Urinary bladder (tissue), 4 donors: ENCODE data around the gene ENTPD6. TPM values are rescaled to one million over a fixed set of nuclear protein-coding genes. Genes with fewer than 3 reads are reported as not detected.
"Not testable (repeated sequence)": the region's sequence is repeated elsewhere in the genome, so short reads cannot be mapped to it uniquely, and the experiment has no call there.

Experiments used
- DNase-seq: peaks from one replicate; pipeline ENCODE4 v3.0.0-alpha.2; 2015; ENCODE audit errors: extremely low spot score
- H3K27ac ChIP-seq: one replicate; pipeline ENCODE4 v1.5.1; 2013; ENCODE audit warnings: low read depth, mild to moderate bottlenecking, moderate library complexity
- H3K36me3 ChIP-seq: one replicate; pipeline ENCODE4 v1.6.1; 2013; ENCODE audit warnings: mild to moderate bottlenecking, moderate library complexity; ENCODE audit not compliant: insufficient read depth
- H3K4me1 ChIP-seq: one replicate; pipeline ENCODE4 v1.6.1; 2013; ENCODE audit warnings: mild to moderate bottlenecking, moderate library complexity; ENCODE audit not compliant: insufficient read depth
- H3K4me3 ChIP-seq: one replicate; pipeline ENCODE4 v1.5.1; 2013; ENCODE audit warnings: low read depth, low read length
- WGBS: extraction: QIAGEN DNeasy Blood & Tissue Kit; methylation state at CpG from one replicate; pipeline ENCODE4 v1.1.7; 2013; 5-methylcytosine and 5-hydroxymethylcytosine counted together
- polyA plus RNA-seq: library from polyadenylated mRNA; stranded (reverse); fragments of 200-250 nt; gene quantifications from one replicate; pipeline ENCODE4 v1.2.3, GENCODE V29; 2013
- total RNA-seq: library from RNA; depleted of rRNA; stranded (reverse); fragments of >200 nt; gene quantifications from one replicate; pipeline ENCODE4 v1.2.3, GENCODE V29; 2014
- donor health status: healthy with polysubstance abuse.
- donor health status: healthy.

Gene ENTPD6
- total and polyA plus RNA-seq, 2 donors: 19.2 to 45.4 TPM

DNA sequence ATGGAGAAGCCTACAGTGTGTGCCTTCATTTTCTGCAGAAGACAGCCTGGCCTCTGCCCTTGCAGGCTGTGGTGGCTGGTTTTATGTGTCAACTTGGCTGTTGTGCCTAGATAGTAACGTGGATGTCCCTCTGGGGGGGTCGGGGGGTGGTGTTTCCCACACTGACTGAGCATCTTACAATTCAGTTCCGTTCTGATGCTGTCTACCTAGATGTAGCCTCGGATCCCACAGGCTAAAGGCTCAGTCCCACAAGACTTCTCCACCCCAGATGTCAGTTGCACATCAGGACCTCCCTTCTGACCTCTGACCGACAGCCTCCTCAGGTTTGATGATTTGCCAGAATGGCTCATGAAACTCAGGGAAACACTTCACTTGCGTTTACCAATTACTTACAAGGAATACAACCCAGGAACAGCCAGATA is 56.7 kb downstream of the ENTPD6 start:
- Histone ChIP-seq H3K36me3 (no peaks in the 10 kb centered on the region), H3K27ac (no peak overlapping the region), H3K4me3 (no peak overlapping the region), H3K4me1 (no peaks in the 10 kb centered on the region)
- no peak for DNase-seq
- WGBS: 61% methylated on average over 6 of the region's 6 CpGs

DNA sequence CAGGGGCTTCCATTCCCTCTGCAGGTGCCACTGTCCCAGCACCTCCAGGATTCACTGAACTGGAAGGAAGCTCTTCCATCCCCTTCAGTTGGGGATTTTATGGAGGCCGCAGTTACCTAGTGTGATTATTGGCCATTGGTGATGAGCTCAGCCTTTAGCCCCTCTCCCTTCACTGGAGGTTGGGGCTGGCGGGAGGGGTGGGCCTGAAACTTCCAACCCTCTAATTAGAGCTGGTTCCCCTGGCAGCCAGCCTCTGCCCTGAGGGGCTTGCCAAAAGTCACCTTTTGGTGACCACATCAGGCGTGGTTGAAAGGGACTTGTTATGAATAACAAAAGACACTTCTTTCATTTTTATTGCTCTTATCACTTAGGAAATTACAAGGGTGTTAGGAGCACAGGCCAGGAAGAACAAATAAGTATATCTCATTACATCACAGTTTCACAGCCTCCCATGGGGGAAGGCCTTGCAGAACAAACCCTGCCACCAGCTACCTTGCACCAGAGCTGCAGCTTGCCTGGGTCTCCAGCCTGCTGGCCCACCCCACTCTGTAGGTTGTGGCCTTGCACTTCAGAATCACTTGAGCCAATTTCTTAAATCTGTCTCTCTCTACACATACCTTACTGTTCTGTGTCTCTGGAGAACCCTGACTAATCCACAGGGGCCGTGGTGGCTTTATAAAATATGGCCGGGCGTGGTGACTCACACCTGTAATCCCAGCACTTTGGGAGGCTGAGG is 57.3 kb downstream of the ENTPD6 start:
- H3K36me3 ChIP-seq: no peaks in the 10 kb centered on the region
- H3K27ac ChIP-seq: no peak overlapping the region
- no peak overlapping the region for H3K4me3 ChIP-seq
- no peak for DNase-seq
- H3K4me1 ChIP-seq: no peaks in the 10 kb centered on the region
- 87% methylated on average over 6 of the region's 6 CpGs for WGBS

DNA sequence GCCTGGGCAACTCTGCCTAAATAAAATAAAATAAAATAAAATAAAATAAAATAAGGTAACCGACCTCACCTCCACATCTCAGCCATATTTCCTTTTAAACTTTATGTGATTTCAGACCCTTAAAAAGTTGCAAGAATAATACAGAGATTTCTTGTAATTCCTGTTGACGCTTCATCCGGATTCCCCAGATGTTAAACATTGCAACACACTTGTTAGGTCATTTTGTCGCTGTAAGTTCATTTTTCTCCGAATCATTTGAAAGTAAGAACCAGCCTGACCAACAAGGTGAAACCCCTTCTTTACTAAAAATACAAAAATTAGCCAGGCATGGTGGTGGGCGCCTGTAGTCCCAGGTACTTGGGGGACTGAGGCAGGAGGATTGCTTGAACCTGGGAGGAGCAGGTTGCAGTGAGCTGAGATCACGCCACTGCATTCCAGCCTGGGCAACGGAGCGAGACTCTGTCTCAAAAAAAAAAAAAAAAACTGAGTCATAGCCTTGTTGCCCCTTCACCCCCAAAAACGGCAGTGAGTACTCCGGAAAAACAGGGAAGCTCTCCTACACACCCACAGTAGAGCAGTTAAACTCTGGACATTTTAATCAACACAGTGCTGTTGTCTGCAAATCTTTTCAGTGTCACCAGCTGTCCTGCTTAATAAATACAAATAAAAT is 58.2 kb downstream of the ENTPD6 start:
- no peaks in the 10 kb centered on the region for H3K36me3 ChIP-seq
- no peak for DNase-seq
- H3K27ac ChIP-seq: no peak overlapping the region
- no peaks in the 10 kb centered on the region for H3K4me1 ChIP-seq
- WGBS: 74% methylated on average over 11 of the region's 11 CpGs
- no peak overlapping the region for H3K4me3 ChIP-seq

DNA sequence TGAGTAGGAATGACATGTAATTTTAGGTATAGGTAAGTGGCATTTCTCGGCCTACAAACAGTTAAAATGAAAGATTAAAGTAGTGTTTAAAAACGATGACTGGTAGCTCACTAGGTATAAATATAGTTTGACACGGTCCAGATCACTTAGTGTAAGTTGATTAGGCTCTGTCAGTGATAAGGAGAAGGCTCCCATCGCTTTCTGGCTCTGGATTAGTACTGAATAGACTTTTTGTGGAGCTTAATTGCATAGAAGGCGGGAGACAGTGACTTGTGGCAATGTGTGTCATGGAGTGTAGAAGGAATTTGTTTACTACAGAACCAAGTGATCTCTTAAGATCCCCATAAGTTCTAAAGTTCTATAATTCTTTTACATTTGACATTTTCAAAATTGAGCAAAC is 59.1 kb downstream of the ENTPD6 start:
- Histone ChIP-seq H3K27ac (no peak overlapping the region), H3K4me3 (no peak overlapping the region), H3K4me1 (no peaks in the 10 kb centered on the region), H3K36me3 (no peaks in the 10 kb centered on the region)
- WGBS: 54% methylated on average over 5 of the region's 5 CpGs
- no peak for DNase-seq

DNA sequence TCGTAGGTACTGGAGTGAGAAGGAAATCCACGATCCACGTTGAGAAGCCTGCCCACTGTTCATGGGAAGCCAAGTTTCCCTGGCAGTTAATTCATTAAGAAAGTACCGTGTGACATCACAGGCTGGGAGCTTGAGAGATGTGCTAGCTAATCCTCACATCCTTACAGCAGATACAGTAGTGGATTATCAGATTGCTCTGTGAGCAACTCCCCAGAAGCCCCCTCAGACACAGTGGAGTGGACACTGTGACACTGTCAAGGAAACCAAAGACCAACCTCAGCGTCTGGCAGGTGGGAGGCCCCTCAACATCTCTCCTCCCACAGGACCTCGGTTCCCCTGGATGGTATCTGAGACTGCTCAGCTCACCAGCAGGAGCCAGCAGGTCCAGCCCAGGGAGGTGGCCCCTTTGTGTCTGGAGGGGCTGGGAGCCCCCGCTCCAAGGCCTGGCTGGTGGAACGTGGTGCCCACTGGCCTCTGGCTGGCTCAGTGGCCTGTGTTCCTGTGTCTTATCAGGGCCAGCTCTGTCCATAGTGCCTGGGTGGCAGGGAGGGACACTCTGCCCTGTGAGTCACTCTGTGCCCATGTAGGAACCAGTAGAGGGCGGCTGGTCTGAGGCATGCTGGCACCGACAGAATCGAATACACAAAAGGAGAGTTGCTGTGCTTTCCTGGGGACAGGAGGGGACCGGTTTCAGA is 59.6 kb downstream of the ENTPD6 start:
- DNase-seq: no peak

DNA sequence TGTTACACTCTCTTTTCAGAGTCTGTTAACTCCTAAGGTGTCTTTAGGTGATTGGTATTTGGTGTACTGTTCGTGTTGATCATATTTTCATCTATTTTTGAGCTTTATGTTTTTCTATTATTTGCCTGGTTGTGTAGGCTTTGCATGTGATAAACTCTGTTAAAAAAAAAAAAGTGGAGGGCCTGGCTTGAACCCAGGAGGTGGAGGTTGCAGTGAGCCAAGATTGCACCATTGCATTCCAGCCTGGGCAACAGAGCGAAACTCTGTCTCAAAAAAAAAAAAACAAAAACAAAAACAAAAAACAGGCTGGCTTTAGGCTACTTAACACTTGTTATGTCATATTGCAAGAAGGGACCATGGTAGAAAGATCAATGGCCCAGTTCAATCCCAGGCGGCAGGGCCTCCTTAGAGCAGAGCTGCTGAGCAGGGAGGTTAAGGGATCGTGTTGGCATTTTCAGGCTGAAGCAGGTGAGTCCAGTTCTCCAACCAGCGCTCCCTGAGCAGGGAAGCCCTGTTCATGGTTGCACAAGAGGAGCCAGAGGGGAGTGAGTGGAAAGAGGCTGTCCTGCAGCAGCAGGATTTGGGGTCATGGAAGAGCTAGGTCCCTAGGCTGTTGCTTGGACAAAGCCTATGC is 60.8 kb downstream of the ENTPD6 start:
- no peak overlapping the region for H3K4me3 ChIP-seq
- 75% methylated on average over 5 of the region's 5 CpGs for WGBS
- no peak for DNase-seq
- no peak overlapping the region for H3K27ac ChIP-seq
- no peaks in the 10 kb centered on the region for H3K4me1 ChIP-seq
- no peaks in the 10 kb centered on the region for H3K36me3 ChIP-seq

More for the DNA sequence above, 59.6 kb downstream of the ENTPD6 start:
- WGBS: 67% methylated on average over 12 of the region's 12 CpGs
- Histone ChIP-seq H3K4me3 (no peak overlapping the region), H3K36me3 (no peaks in the 10 kb centered on the region), H3K27ac (no peak overlapping the region), H3K4me1 (no peaks in the 10 kb centered on the region)

DNA sequence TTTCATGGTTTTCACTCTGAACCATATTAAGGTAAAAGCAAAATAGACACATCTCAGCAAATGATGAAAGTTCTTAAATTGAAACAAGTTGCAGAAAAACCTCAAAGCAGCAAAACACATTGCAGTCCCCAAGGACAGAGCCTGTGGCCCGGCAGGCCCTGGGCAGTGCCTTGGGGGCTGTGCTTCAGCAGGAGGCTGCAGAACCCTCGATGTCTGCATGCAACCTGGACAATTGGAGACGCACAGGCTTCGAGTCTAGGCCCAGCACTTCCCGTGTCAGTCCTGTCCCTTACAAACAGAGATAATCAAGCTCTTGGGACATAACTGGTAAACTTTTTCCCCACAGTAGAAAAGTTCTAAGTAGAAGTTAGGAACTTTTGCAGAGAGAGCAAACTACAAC is 61.6 kb downstream of the ENTPD6 start:
- Histone ChIP-seq H3K36me3 (no peaks in the 10 kb centered on the region), H3K27ac (no peak overlapping the region), H3K4me3 (no peak overlapping the region), H3K4me1 (no peaks in the 10 kb centered on the region)
- 92% methylated on average over 5 of the region's 5 CpGs for WGBS
- DNase-seq: no peak

DNA sequence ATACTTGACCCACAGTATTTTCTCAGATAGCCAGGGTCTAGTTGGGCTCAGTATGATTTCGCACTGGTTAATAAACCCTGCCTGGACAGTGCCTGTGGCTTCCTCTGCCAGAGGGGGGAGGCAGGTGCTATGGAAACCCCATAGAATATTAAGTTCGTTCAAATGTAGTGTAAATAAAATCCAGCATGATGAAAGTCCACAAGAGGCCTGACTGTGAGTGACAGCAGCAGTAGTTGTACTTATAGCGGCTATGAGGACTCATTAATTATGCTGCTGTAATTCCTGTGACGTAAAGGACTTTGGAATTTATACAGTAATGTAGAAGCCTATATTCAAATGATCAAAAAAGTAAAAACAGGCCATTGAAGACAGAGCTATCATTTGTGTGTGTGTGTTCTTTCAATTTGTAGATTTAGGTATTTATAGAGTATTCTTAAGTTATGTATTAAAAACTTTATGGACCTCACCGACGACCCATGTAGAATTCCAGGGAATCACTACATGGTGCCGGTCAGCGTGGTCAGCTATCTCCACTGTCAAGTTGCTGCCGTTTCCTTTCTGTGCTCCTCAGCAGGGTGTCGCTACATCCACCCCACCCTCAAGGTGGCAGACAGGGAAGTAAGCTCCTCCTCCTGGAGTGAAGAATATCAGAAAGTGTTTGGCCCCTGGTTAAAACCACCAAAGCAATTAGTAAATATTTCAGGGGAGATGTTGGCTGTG is 62.4 kb downstream of the ENTPD6 start:
- WGBS: 84% methylated on average over 10 of the region's 10 CpGs
- Histone ChIP-seq H3K27ac (no peak overlapping the region), H3K4me1 (no peaks in the 10 kb centered on the region), H3K4me3 (no peak overlapping the region), H3K36me3 (no peaks in the 10 kb centered on the region)
- no peak for DNase-seq

DNA sequence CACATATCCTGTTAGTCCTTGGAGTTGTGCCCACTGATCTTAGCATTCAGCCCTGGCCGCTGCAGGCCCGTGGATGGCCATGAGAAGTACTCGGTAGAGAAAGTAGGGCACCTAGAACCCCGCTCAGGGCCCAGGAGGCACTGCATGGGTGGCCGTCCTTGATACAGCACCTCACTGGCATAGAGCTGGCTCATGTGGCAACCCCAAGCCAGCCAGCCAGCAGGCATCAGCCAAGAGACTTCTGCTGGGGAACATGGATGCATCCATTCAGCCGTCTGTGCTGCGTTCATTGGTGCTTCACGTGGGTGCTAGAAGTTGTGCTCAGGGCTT is 62.9 kb downstream of the ENTPD6 start:
- Histone ChIP-seq H3K36me3 (no peaks in the 10 kb centered on the region), H3K4me3 (no peak overlapping the region), H3K27ac (no peak overlapping the region), H3K4me1 (no peaks in the 10 kb centered on the region)
- WGBS: 89% methylated on average over 8 of the region's 8 CpGs
- no peak for DNase-seq

DNA sequence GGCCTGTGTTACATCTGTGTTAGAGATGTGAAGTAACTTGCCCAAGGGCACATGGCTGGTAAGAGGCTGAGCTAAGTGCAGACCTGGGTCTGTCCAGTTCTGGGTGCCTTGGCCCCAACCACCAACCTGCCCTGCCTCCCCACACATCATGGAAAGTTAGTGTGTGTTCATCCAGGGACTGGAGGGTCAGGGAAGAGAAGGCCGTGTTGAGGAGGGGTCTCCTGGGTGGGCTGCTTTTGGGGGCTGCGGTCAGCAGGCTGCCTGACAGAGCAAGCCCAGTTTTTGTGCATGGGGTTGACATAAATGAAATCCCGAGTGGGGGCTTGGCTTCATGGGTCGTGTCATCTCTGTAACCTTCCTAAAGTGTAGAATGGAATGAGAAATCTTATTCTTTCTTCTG is 63.3 kb downstream of the ENTPD6 start:
- 96% methylated on average over 4 of the region's 4 CpGs for WGBS
- no peak for DNase-seq

DNA sequence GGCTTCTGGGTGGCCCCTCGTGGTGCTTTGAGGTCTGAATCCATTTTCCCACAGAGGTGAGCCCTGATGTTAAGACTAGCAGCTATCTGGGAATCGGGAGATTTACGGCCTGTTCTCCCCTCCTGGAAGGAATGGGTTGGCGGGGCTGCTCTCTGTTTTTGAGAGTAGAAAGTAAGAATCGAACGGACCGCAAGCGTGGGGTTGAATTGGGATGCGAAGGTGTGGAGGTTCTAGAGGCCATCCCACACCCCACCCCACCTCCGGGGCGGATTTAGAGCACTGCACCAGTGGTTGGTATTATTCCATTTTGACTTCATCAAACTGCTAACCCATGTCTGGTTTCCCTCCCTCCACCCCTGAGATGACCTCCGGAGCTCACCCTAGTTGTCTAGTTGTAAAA is 63.8 kb downstream of the ENTPD6 start:
- no peaks in the 10 kb centered on the region for H3K36me3 ChIP-seq
- 97% methylated on average over 12 of the region's 12 CpGs for WGBS
- no peaks in the 10 kb centered on the region for H3K4me1 ChIP-seq
- no peak overlapping the region for H3K27ac ChIP-seq
- no peak for DNase-seq
- no peak overlapping the region for H3K4me3 ChIP-seq

More for the DNA sequence above, 63.3 kb downstream of the ENTPD6 start:
- Histone ChIP-seq H3K4me1 (no peaks in the 10 kb centered on the region), H3K4me3 (no peak overlapping the region), H3K27ac (no peak overlapping the region), H3K36me3 (no peaks in the 10 kb centered on the region)

DNA sequence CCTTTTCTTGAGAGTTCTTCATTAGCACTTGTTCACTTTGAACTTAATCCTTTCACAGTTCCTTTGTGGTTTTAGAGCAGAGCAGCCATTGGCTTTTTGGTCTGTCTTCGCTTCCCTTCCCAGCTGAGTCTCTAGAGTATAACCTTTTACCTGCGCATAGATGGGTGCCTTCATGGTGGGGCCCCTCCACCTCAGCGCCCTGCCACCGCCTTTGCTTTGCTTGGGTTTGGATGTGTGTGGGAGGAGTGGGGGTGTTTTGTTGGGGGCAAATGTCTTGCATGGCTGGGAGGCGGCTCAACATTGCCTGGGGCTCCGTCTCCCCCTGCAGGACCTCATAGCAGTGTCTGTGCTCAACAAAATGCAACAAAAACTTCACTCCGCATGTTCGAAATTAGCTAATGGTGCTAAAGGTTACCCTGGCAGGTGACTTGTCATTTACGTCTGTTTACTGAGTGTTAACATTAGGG is 64.3 kb downstream of the ENTPD6 start:
- no peak for DNase-seq
- Histone ChIP-seq H3K27ac (no peak overlapping the region), H3K4me3 (no peak overlapping the region), H3K36me3 (no peaks in the 10 kb centered on the region), H3K4me1 (no peaks in the 10 kb centered on the region)
- 95% methylated on average over 9 of the region's 9 CpGs for WGBS

DNA sequence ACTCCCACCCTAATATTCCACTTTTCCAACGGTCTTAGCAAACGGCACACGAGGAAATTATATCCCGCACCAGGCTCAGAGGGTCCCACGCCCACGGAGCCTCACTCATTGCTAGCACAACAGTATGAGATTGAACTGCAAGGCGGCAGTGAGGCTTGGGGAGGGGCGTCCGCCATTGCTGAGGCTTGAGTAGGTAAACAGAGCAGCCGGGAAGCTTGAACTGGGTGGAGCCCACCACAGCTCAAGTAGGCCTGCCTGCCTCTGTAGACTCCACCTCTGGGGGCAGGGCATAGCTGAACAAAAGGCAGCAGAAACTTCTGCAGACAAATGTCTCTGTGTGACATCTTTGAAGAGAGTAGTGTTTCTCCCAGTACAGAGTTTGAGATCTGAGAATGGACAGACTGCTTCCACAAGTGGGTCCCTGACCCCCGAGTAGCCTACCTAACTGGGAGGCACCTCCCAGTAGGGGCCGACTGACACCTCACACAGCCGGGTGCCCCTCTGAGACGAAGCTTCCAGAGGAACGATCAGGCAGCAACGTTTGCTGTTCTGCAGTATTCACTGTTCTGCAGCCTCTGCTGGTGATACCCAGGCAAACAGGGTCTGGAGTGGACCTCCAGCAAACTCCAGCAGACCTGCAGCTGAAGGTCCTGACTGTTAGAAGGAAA is 65.4 kb downstream of the ENTPD6 start:
- not testable (repeated sequence) for H3K4me3 ChIP-seq, H3K36me3 ChIP-seq, DNase-seq, H3K4me1 ChIP-seq, H3K27ac ChIP-seq
- WGBS: 95% methylated on average over 16 of the region's 16 CpGs
